Aorta (tissue), 5 donors: ENCODE measurements around the gene LASP1. TPM values are rescaled to one million over a fixed set of nuclear protein-coding genes. Genes with fewer than 3 reads are reported as not detected.

Experiments used
- ATAC-seq: fragments of 200-7000 bp; cut with Tn5 transposase; one replicate; pipeline ENCODE4 v1.9.1; 2022; ENCODE audit warnings: moderate library complexity; ENCODE audit not compliant: low FRiP score
- DNase-seq, 2 donors: peaks; one replicate each; pipeline ENCODE4 v3.0.0-alpha.2; 2020
- H3K27ac ChIP-seq, 2 donors: one replicate each; pipeline ENCODE4 v1.5.1; 2013; ENCODE audit warnings: low read length in 2 of 2, mild to moderate bottlenecking in 2 of 2, moderate library complexity in 2 of 2, control low read depth in 1 of 2, inconsistent platforms in 1 of 2, low read depth in 1 of 2
- H3K27me3 ChIP-seq, 2 donors: one replicate each; pipeline ENCODE4 v1.6.1; 2013; ENCODE audit warnings: control low read depth in 1 of 2, low read length in 1 of 2, mild to moderate bottlenecking in 1 of 2, moderate library complexity in 1 of 2; ENCODE audit not compliant: insufficient read depth in 2 of 2, control insufficient read depth in 1 of 2
- H3K36me3 ChIP-seq, 2 donors: one replicate each; pipeline ENCODE4 v1.6.1; 2013; ENCODE audit warnings: control low read depth in 1 of 2, low read length in 1 of 2, mild to moderate bottlenecking in 1 of 2; ENCODE audit not compliant: insufficient read depth in 2 of 2, control insufficient read depth in 1 of 2
- H3K4me1 ChIP-seq, 2 donors: one replicate each; pipeline ENCODE4 v1.6.1; 2013; ENCODE audit warnings: low read length in 2 of 2, control low read depth in 1 of 2, mild to moderate bottlenecking in 1 of 2, moderate library complexity in 1 of 2; ENCODE audit not compliant: insufficient read depth in 2 of 2, control insufficient read depth in 1 of 2
- H3K4me3 ChIP-seq, 2 donors: one replicate each; pipeline ENCODE4 v1.5.1; 2013; ENCODE audit warnings: low read length in 2 of 2, control low read depth in 1 of 2, mild to moderate bottlenecking in 1 of 2
- H3K9me3 ChIP-seq: one replicate; pipeline ENCODE4 v1.6.1; 2013; ENCODE audit warnings: mild to moderate bottlenecking, low read length; ENCODE audit not compliant: control insufficient read depth
- WGBS, 2 donors: extraction: QIAGEN DNeasy Blood & Tissue Kit; methylation state at CpG; one replicate each; pipeline ENCODE4 v1.1.7; 2013; 5-methylcytosine and 5-hydroxymethylcytosine counted together
- intact Hi-C, 2 donors: fragments of 100-400 bp; cut with DNase I; formaldehyde crosslinking; loops; one replicate each; pipeline versions ENCODE4 v1.14.2 to v1.15.0; 2022
- long read RNA-seq, 2 donors: library from polyadenylated mRNA; unstranded; transcript quantifications; one replicate each; pipeline ENCODE4 v2.0.0, GENCODE V29; 2020 to 2021
- polyA plus RNA-seq, 2 donors: library from polyadenylated mRNA; stranded (reverse); fragments of 200-250 nt; gene quantifications; one replicate each; pipeline ENCODE4 v1.2.3, GENCODE V29; 2013
- total RNA-seq, 2 donors: library from RNA; stranded (reverse); fragmentation: NEBNext Ultra II Directional; extraction: Animal tissue kit (Norgen Biotek cat#: 25700); gene quantifications; one replicate each; pipeline ENCODE4 v1.2.1, GENCODE V29; 2021
- donor health status: healthy with polysubstance abuse.
- donor health status: Bipolar disorder and iron deficiency.
- donor health status: DM: no; HTN: no; CAD: no.
- donor health status: DM: no; HTN: no; CAD: no.
- donor health status: DM: yes; HTN: yes; CAD: no.

Gene LASP1, protein sequence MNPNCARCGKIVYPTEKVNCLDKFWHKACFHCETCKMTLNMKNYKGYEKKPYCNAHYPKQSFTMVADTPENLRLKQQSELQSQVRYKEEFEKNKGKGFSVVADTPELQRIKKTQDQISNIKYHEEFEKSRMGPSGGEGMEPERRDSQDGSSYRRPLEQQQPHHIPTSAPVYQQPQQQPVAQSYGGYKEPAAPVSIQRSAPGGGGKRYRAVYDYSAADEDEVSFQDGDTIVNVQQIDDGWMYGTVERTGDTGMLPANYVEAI
- total RNA-seq (100 to 1,000 TPM; 136 to 169 TPM), polyA plus RNA-seq (10 to 100 TPM; 68.5 to 78.9 TPM)
- long read RNA-seq, donor 1, full-length matches to known transcripts: 51 of 430 reads
- long read RNA-seq, donor 1, partial matches to known transcripts: 359 of 430 reads
- long read RNA-seq, donor 1, other reads (novel, unspliced or antisense): 20 of 430 reads
- long read RNA-seq, donor 2, full-length matches to known transcripts: 34 of 93 reads
- long read RNA-seq, donor 2, partial matches to known transcripts: 16 of 93 reads
- long read RNA-seq, donor 2, other reads (novel, unspliced or antisense): 43 of 93 reads

DNA sequence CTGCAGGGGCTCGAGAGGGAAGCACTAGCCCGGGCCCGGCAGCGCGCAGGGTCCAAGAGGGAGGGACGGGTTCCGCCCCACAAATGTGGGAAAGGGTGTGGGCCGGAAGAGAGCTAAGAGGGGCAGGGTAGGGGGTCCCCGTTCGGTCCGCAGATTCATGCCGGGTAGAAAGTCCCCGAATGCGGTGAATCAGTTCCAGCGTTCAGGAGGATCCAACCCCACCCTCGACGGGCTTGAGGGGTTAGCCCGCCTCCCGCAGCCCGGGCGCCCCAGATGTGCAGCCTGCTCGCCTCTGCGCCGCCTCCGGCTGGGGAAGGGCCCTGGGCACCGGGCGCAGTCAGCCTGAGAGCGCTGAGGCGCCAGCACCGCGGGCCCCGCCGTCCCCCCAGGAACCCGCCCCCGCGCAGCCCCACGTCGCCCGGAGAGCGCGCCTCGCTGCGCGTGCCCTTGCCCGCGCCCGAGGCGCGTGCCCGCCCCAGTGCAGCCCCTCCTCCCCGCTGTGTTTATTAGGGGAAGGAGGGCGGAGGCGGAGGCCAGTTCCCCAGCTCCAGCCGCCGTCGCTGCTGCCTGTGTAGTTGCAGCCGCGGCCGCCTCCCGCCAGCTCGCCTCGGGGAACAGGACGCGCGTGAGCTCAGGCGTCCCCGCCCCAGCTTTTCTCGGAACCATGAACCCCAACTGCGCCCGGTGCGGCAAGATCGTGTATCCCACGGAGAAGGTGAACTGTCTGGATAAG lies at the start of gene LASP1:
LASP1 (plus strand) TSS at position 533 of the 733 bp plus-strand sequence; CDS start at position 665, 132 bp downstream.
- peak within 1 kb of the TSS; percentile 69 to 85 for H3K27ac ChIP-seq
- no peaks in the 10 kb centered on the region for H3K27me3 ChIP-seq
- intact Hi-C loops: loop anchor here (1.0 to 10.0 kb wide), 4 partner anchors 42 to 285 kb away; partner anchors contain the start of genes CWC25 (in 1 of the 2) and PLXDC1 (in 1 of the 2)
- no peaks in the 10 kb centered on the region for H3K9me3 ChIP-seq
- H3K4me1 ChIP-seq: peaks cover 0 to 5% of the 10 kb centered on the region in 2 donors
- ATAC-seq (peak; percentile 92), DNase-seq (peak; percentile 93 to 96)
- H3K4me3 ChIP-seq: peak within 1 kb of the TSS; percentile 61 to 77
- H3K36me3 ChIP-seq: no peaks in the 10 kb centered on the region
- 0% methylated on average over 56 to 73 of the region's 73 CpGs for WGBS, 2 donors

DNA sequence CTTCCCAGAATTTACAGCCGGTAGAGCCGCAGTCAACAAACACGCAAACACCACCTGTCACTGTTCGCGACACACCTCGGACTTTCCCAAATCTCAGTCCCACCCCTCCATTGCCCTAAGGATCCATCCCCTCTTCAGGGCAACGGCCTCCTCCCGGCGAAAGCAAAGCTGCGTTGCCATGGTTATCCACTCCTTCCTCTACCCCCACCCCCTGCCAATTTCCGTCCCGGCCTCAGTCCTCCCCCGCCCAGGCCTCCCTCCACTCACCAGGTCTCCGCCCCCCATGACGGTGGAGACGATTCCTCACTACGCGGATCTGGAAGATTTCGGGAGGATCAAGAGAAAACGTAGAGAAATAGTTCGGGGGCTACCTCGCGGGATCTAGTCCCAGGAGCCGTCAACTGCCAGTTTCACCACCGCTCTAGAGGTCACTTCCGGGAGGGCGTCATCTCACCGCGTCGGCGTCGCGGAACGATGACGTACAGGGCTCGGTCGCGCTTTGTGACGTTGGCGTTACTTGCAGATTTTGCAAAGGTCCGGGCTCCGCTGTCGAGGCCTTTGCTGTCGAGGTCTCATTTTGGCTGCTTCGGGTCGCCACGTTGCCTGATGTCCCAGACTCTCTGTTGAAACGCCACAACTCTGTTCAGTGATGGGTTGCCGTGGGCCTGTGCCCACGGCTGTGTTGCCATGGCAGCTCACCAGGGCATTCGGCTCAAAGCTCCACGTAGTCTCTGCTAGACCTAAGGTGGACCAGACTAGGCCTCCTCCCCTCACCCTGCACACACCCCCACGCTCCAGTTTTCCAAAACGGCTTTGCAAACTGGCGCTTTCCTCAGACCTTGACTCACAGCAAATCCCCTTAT lies 44.7 kb upstream of the LASP1 start, which contains the start of gene CWC25:
CWC25 (minus strand) TSS at position 423 of the 863 bp plus-strand sequence; CDS start at position 285, 138 bp downstream.
- intact Hi-C loops: loop anchor here in 1 of 2 donors (1.0 to 5.0 kb wide), 2 partner anchors 28 to 42 kb away; partner anchors contain the start of gene RPL23
- peak within 1 kb of the TSS; percentile 95 to 97 for H3K27ac ChIP-seq
- ATAC-seq (peak; percentile 96), DNase-seq (peak; percentile 94 to 98)
- no peaks in the 10 kb centered on the region for H3K4me1 ChIP-seq
- H3K4me3 ChIP-seq: peak within 1 kb of the TSS; percentile 52 to 86
- H3K27me3 ChIP-seq: no peaks in the 10 kb centered on the region
- no peaks in the 10 kb centered on the region for H3K9me3 ChIP-seq
- peaks cover 2 to 3% of the 10 kb centered on the region in 2 donors for H3K36me3 ChIP-seq
- WGBS, 2 donors: 0 to 1% methylated on average over 55 of the region's 55 CpGs

DNA sequence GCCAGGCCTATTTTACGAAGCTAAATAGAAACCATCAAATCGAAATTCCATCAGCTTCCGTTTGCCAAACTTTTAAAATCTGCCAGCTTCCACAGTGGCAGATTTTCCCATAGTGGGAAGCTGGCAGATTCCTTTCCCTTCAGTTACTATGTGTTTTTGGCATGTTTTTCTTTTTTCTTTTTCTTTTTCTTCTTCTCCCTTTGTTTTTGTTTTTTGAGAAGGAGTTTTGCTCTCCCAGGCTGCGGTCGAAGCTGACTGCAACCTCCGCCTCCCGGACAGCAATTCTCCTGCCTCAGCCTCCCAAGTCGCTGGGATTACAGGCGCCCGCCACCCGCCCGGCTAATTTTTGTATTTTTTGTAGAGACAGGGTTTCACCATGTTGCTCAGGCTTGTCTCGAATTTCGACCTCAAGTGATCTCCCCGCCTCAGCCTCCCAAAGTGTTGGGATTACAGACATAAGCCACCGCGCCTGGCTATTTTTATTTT lies 44.1 kb upstream of the LASP1 start:
- no peaks in the 10 kb centered on the region for H3K9me3 ChIP-seq
- peak overlapping the region; percentile 95 to 97 for H3K27ac ChIP-seq
- WGBS, 2 donors: 84 to 87% methylated on average over 17 of the region's 17 CpGs
- H3K27me3 ChIP-seq: no peaks in the 10 kb centered on the region
- H3K4me3 ChIP-seq: peak overlapping the region in 1 of 2 donors; percentile 27
- no peak for DNase-seq
- H3K4me1 ChIP-seq: no peaks in the 10 kb centered on the region
- ATAC-seq: no peak
- intact Hi-C loops: loop anchor here in 1 of 2 donors (1.0 to 5.0 kb wide), 2 partner anchors 27 to 41 kb away; partner anchors contain the start of gene RPL23
- H3K36me3 ChIP-seq: no peaks in the 10 kb centered on the region

DNA sequence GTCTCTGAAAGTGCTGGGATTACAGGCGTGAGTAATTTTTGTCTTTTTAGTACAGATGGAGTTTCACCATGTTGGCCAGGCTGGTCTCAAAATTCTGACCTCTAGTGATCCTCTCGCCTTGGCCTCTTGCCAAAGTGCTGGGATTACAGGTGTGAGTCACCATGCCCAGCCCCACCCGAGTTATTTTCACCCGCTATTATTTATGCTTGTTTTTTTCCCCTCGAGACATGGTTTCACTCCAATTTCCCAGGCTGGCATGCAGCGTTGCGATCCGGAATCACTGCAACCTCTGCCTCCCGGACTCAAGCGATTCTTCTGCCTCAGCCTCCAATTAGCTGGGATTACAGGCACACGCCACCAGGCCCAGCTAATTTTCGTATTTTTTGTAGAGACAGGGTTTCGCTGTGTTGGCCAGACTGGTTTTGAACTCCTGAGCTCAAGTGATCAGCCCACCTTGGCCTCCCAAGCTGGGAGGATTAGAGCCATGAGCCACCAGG lies 25.5 kb upstream of the LASP1 start:
- no peaks in the 10 kb centered on the region for H3K4me1 ChIP-seq
- no peaks in the 10 kb centered on the region for H3K9me3 ChIP-seq
- 75% methylated on average over 13 of the region's 13 CpGs for WGBS, 2 donors
- H3K36me3 ChIP-seq: peaks cover 0 to 2% of the 10 kb centered on the region in 2 donors
- DNase-seq (no peak), ATAC-seq (no peak)
- H3K27ac ChIP-seq: no peak overlapping the region
- H3K27me3 ChIP-seq: no peaks in the 10 kb centered on the region
- intact Hi-C loops: no loop called here
- no peak overlapping the region for H3K4me3 ChIP-seq

DNA sequence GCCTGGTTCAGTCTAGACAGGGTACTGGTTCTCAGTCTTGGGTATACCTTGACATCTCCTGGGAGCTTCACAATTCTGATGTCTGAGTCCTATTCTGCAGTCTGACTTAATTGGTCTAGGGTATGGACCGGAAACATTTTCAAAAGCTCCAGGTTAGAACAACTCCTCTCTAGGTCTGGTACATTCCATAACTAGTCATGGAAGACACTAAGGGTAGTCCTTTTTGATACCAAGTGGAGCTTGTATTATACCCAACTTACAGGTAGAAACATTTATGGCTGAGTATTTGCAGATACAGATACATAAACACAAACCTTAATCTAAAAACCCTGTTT lies 21.3 kb upstream of the LASP1 start:
- 92 to 95% methylated on average over 1 of the region's 1 CpG for WGBS, 2 donors

DNA sequence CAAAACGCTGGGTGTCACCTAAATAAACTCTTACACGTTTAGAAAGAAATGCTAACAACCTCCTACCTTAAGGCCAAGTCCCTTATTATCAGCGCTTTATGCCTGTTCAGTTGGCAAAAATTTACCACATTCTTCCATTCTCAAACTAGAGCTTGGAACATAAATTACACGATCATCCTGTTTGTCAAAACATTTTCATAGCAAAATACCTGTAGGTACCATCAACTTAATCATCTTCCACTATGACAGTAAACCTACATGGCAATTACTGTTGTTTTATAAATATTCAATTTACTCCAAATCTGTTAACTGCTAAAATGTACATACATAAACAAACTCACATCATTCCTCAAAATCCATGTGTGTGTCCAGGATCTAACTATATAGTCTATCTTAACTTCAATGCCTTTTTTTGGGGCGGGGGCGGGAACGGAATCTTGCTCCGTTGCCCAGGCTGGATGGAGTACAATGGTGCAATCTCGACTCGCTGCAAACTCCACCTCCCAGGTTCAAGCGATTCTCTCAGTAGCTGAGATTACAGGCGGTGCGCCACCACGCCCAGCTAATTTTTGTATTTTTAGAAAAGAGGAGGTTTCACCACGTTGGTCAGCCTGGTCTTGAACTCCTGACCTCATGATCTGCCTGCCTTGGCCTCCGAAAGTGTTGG lies 20.8 kb upstream of the LASP1 start:
- H3K4me3 ChIP-seq: no peak overlapping the region
- H3K27me3 ChIP-seq: no peaks in the 10 kb centered on the region
- no peaks in the 10 kb centered on the region for H3K9me3 ChIP-seq
- H3K4me1 ChIP-seq: peaks cover 0 to 5% of the 10 kb centered on the region in 2 donors
- ATAC-seq: no peak
- no peak for DNase-seq
- H3K36me3 ChIP-seq: peaks cover 0 to 4% of the 10 kb centered on the region in 2 donors
- H3K27ac ChIP-seq: no peak overlapping the region
- intact Hi-C loops: no loop called here
- WGBS, 2 donors: 66% methylated on average over 16 of the region's 16 CpGs

More for the DNA sequence above, 21.3 kb upstream of the LASP1 start:
- H3K4me3 ChIP-seq: no peak overlapping the region
- intact Hi-C loops: no loop called here
- DNase-seq (no peak), ATAC-seq (no peak)
- H3K27ac ChIP-seq: no peak overlapping the region
- H3K27me3 ChIP-seq: no peaks in the 10 kb centered on the region
- H3K9me3 ChIP-seq: no peaks in the 10 kb centered on the region
- peaks cover 0 to 5% of the 10 kb centered on the region in 2 donors for H3K4me1 ChIP-seq
- peaks cover 0 to 4% of the 10 kb centered on the region in 2 donors for H3K36me3 ChIP-seq

DNA sequence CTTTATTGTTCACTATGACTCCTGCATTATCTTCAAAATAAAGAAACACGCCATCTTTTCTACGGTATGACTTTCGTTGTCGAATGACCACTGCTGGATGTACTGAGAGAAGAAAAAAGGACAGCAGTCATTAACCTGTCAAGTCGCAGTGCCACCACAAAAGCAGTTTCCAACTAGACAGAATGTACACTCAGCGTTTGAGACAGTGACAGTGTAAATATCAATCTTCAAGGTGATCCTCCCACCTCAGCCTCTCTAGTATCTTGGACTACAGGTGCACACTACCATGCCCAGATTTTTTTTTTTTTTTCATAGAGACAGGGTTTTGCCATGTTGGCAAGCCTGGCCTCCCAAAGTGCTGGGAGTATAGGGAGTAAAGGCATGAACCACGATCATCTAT lies 19.5 kb upstream of the LASP1 start:
- DNase-seq: no peak
- WGBS, 2 donors: 71 to 72% methylated on average over 7 of the region's 7 CpGs
- peaks cover 0 to 5% of the 10 kb centered on the region in 2 donors for H3K4me1 ChIP-seq
- peaks cover 0 to 4% of the 10 kb centered on the region in 2 donors for H3K36me3 ChIP-seq
- H3K27ac ChIP-seq: no peak overlapping the region
- no peak for ATAC-seq
- no peaks in the 10 kb centered on the region for H3K9me3 ChIP-seq
- intact Hi-C loops: no loop called here
- no peaks in the 10 kb centered on the region for H3K27me3 ChIP-seq
- H3K4me3 ChIP-seq: no peak overlapping the region
